ENCODE results near the gene TCF12.

DNA sequence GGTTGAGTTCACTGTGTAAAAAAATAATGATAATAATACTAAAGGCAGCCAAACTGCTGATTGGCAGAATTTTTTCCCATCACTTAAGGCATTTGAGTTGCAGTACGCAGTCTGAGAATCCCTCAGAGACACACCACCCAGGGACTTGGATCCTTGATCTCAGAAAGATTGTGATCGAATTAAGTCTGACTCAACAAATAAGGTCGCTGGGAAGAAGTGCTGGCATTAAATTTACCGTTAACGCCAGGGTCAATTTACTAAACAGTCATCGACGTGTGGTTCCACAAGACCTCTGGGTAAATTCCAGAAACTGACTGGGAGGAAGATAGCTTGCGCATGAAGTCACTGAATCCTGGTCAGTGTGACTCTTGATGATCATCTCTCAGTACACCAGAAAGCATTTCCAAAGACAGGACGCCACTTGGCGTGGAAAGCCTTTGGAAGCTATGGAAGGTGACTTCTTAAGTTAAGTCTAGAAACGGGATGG lies 409.6 kb downstream of the TCF12 start:
- no peak for TF ChIP-seq YY1 (IDR thresholded peaks at IDR 0.05; ENCODE audit: insufficient read depth, insufficient read length)
- no peak for TF ChIP-seq SUZ12 (IDR thresholded peaks at IDR 0.05; ENCODE audit: extremely low read depth, insufficient read depth, insufficient read length)
